T-helper 22 cell (primary cell): ENCODE results near the gene ZNF639.
A peak's percentile ranks its signal among the peaks of the same experiment; 100 is the strongest.
"Not testable (repeated sequence)": the region's sequence is repeated elsewhere in the genome, so short reads cannot be mapped to it uniquely, and the experiment has no call there.

Source experiments
- DNase-seq: peaks from one replicate; pipeline ENCODE4 v3.0.0-alpha.2; 2020; ENCODE audit warnings: low read depth

The ZNF639 gene

DNA sequence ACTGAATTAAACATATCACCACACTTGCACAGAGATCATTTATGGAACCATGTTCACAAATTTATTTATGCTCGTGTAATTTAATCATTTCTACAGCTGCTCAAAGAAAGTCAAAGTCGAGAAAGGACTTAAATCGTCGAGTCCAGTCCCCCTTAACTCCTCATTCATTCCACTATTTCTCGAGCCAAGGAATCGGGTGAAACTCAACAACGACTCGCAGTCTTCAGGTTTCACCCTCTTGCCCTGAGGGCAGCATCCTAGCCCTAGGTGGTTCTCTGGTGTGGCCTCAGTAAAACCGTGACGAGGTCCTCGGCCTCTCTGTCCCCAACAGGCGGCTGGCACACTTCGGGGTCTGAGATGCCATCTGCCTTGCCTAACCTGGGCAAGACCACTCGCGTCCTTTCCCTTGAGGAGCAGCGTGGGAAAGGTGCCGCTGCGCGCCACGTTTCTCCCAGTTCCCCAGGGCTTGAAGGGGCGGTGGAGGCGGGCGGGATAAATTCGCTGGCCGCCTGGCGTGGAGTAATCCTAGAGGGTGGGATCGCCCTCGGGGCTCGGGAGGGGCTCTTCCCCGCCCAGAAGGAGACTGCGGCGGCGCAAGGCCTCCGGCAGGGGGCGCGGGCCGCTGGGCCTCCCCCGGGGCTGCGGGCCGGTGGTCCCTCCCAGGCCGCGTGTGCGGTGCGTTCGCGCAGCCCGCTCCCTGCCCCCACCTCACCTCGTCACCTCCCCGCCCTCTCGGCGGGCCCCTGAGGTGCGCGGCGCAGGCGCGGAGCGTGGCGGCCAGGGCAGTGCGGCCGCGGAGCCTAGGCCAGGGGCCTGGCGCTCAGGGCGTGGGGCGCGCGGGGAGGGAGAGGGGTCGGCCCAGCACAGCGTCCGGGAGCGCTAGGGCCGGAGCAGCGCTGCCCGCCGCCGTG lies at the start of gene ZNF639:
ZNF639 (plus strand) TSS at position 746 of the 911 bp plus-strand sequence. CDS start 5,263 bp downstream, outside the sequence.
- DNase-seq = peak; percentile 79

DNA sequence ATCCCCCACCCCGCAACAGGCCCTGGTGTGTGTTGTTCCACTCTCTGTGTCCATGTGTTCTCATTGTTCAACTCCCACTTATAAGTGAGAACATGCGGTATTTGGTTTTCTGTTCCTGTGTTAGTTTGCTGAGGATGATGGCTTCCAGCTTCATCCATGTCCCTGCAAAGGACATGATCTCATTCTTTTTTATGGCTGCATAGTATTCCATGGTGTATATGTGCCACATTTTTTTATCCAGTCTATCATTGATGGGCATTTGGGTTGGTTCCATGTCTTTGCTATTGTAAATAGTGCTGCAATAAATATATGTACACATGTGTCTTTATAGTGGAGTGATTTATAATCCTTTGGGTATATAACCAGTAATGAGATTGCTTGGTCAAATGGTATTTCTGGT lies 48.4 kb upstream of the ZNF639 start:
- DNase-seq = not testable (repeated sequence)

GRCh38 chr3:179276001-179276400 lies 46.8 kb upstream of the ZNF639 start:
- DNase-seq = no peak

- no peak for DNase-seq
Observed at GRCh38 chr3:179276743-179277142, 46.1 kb upstream of the ZNF639 start.

DNA sequence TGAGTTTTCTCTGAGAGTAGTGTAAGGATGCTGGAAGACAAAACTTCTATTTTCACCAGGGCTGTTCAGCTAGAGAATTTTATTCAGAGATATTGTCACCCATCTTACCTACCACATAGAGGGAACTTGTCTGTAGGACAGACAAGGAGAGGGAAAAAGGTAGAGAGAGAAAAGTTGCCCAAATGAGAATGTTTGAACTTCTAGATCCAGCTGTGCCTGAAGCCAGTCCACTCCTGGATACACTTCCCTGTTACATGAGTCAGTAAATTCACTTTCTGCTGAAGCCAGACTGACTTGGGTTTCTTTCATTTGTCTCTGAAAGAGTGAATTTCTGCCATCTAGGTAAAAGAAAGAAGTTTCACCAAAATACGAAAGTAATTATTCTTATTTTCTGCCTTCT lies 44.7 kb upstream of the ZNF639 start:
- no peak for DNase-seq

- DNase-seq = no peak
Observed at GRCh38 chr3:179278932-179279693, 43.7 kb upstream of the ZNF639 start.

DNA sequence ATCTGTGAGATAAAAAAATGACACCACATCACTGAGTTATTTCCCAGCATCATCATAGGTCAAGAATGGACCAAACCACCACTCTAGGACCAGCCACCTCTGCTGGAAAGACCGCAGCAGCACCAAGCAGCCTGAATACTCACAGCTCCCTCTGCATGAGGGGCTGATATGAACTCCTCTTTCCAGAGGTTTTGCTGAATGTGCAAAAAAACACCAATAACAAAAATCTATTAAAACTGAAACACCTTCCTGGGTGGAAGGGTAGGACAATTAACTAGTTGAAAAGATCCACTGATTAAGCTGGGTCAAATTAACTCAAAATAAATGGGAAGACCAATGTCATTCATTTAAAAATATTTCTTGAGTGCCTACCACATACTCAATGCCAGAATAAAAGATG lies 43.0 kb upstream of the ZNF639 start:
- DNase-seq = no peak

DNA sequence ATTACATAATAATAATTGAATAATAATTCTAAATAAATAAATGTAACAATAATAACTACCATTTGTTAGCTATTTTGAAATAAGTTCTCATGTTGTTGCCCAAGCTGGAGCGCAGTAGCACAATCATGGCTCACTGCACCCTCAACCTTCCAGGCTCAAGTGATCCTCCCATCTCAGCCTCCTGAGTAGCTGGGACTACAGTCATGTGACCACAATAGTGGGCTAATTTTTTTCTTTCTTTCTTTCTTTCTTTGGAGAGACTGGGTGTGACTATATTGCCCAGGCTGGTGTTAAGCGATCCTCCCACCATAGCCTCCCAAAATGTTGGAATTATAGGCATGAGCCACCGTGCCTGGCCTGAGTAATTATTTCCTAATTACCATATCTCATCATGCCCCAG lies 41.0 kb upstream of the ZNF639 start:
- no peak for DNase-seq

- DNase-seq = no peak
Observed at GRCh38 chr3:179286331-179286730, 36.5 kb upstream of the ZNF639 start.

DNA sequence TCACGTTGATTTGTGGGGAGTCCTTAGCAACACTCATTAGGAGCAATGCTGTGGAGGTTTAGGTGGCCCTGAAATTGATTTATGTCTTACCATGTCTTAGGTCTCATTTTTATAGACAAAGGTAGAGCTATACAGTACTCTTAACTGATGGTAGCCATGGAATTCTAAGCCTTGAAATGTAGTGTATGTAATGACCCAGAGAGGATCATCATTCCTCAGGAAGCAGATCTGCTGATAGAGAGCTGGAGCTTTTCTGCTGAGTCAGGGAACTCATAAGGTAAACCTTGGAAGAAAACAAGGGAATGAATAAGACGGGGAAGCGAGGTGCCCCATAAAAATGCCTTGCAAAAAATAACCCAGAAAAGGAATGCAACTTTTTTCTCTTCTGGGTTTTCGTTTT lies 34.0 kb upstream of the ZNF639 start:
- no peak for DNase-seq

DNA sequence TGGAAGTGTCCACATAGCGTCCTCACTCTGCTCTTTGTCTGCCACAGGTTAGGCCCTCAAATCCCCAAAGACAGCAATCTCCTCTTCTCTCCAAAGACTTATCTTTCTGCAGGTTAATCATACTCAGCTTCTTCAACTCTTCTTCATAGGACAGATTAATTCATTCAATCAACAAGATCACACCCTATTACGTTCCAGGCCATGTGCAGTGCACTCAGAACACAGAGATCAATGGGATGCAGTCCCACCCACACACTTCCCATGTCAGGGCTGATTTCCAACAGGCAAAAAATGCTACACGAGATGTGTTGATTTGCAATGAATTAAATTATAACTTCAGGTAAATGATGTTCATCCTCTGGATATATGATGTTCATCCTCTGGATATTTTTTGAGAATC lies 33.5 kb upstream of the ZNF639 start:
- DNase-seq = no peak

- DNase-seq = no peak
Observed at GRCh38 chr3:179292450-179292849, 30.4 kb upstream of the ZNF639 start.

GRCh38 chr3:179297971-179298725 lies 24.7 kb upstream of the ZNF639 start:
- DNase-seq = no peak

DNA sequence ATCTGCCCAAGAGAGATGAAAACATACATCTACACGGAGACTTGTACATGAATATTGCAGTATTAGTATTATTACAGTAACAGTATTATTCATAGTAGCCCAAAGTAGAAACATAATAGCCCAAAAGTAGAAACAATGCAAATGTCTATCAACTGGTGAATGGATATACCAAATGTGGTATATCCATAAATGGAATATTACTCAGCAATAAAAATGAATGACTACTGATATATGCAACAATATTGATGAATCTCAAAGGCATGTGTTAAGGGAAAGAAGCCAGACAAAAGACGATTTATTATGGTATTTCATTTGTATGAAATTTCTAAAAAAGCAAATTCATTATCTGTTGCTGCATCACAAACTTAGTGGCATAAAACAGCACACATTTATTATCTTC lies 23.5 kb upstream of the ZNF639 start:
- DNase-seq = no peak

DNA sequence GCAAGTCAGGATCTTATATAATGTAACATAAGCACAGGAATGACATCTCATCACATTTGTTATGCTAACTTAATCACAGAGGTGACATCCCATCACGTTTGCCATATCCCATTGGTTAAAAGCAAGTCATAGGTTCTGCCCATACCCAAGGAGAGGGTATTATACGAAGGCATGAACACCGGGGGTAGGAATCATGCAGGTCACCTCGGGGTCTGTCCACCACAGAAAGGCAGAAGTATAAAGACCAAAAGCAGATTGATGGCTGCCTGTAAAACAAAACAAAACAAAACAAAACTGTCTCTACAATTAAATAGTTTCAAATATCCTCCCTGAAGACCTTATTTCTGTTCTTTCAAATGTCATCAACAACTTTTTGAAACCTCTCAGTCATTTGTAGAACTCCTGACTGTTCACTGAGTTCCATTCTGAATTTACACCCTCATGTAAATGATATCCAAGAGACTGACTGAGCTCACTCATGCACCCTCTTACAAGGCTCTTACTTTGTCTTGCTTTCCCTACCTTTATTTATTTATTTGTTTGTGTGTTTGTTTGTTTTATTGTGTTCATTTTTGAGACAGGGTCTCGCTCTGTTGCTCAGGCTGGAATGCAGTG lies 22.7 kb upstream of the ZNF639 start:
- no peak for DNase-seq

GRCh38 chr3:179301645-179302044 lies 21.2 kb upstream of the ZNF639 start:
- DNase-seq = no peak

DNA sequence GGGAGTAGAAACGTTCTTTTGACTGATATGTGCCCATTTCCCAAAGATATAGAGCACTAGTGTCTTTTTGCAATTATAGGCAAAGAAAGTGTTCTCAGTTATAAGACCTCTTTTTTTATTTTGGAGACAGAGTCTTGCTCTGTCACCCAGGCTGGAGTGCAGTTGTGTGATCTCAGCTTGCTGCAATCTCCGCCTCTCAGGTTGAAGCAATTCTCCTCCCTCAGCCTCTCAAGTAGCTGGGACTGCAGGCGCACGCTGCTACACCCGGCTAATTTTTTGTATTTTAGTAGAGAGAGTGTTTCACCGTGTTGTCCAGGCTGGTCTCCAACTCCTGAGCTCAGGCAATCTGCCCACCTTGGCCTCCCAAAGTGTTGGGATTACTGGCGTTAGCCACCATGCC lies 20.7 kb upstream of the ZNF639 start:
- no peak for DNase-seq

GRCh38 chr3:179304605-179305004 lies 18.2 kb upstream of the ZNF639 start:
- DNase-seq = no peak

DNA sequence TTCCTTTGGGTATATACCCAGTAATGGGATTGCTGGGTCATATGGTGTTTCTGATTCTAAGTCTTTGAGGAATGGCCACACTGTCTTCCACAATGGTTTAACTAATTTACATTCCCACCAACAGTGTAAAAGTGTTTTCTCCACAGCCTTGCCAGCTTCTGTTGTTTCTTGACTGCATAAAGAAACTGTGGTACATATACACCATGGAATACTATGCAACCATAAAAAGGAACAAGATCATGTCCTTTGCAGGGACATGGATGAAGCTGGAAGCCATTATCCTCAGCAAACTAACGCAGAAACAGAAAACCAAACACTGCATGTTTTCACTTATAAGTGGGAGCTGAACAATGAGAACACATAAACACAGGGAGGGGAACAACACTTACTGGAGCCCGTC lies 15.5 kb upstream of the ZNF639 start:
- DNase-seq = not testable (repeated sequence)

- no peak for DNase-seq
Observed at GRCh38 chr3:179308001-179308400, 14.8 kb upstream of the ZNF639 start.

GRCh38 chr3:179309225-179310078 lies 13.4 kb upstream of the ZNF639 start:
- no peak for DNase-seq
